Calu3 (cell line): Measurements from ENCODE around the gene KRT78. TPM values are rescaled to one million over a fixed set of nuclear protein-coding genes. Genes with fewer than 3 reads are reported as not detected.

ENCODE experiments used
- BruUV-seq: library from RNA; stranded (reverse); fragments of 400-500 nt; replicated peaks from 2 replicates; lab custom pipeline; 2021; lab: Mats Ljungman, UMichigan
- CTCF ChIA-PET: fragments of 300-600 bp; sonication (Branson Sonifier 250); formaldehyde crosslinking; loops from one replicate; lab custom pipeline; 2022; ENCODE audit warnings: antibody characterized with exemption; lab: Charles Lee
- DNase-seq: peaks from one replicate; pipeline ENCODE4 v3.0.0; 2022
- H3K27ac Mint-ChIP-seq: one replicate; pipeline ENCODE4 v1.8.0; 2022; ENCODE audit warnings: mixed read lengths; ENCODE audit not compliant: unreplicated experiment
- H3K27me3 Mint-ChIP-seq: one replicate; pipeline ENCODE4 v1.8.0; 2022; ENCODE audit warnings: mixed read lengths; ENCODE audit not compliant: unreplicated experiment
- H3K36me3 Mint-ChIP-seq: one replicate; pipeline ENCODE4 v1.8.0; 2022; ENCODE audit warnings: mild to moderate bottlenecking, moderate library complexity, mixed read lengths; ENCODE audit not compliant: insufficient read depth, unreplicated experiment
- H3K4me1 Mint-ChIP-seq: one replicate; pipeline ENCODE4 v1.8.0; 2022; ENCODE audit warnings: mild to moderate bottlenecking, low read depth, mixed read lengths; ENCODE audit not compliant: unreplicated experiment
- H3K4me3 Mint-ChIP-seq: one replicate; pipeline ENCODE4 v1.8.0; 2022; ENCODE audit warnings: mild to moderate bottlenecking, low read depth, moderate library complexity, mixed read lengths; ENCODE audit not compliant: unreplicated experiment
- H3K9me3 Mint-ChIP-seq: one replicate; pipeline ENCODE4 v1.8.0; 2022; ENCODE audit warnings: low read depth, mixed read lengths; ENCODE audit not compliant: unreplicated experiment
- CTCF ChIP-seq: fragments of 200-600 bp; IDR thresholded peaks from one replicate; pipeline ENCODE4 v1.8.0; 2022; ENCODE audit warnings: antibody characterized with exemption; ENCODE audit not compliant: unreplicated experiment
- intact Hi-C: fragments of 100-400 bp; cut with micrococcal nuclease; formaldehyde crosslinking; loops from one replicate; pipeline ENCODE4 v1.10.0; 2022; ENCODE audit not compliant: unreplicated experiment
- total RNA-seq: library from RNA; stranded (reverse); gene quantifications from 2 replicates; pipeline ENCODE4 v1.2.3, GENCODE V29; 2022

Gene KRT78
- total RNA-seq, 1 experiment from 2014 or later, result 0.59 TPM

GRCh38 chr12:52877242-52877641 lies 28.4 kb upstream of the KRT78 start:
- no peaks in the 10 kb centered on the region for H3K27me3 Mint-ChIP-seq
- BruUV-seq, result no TSS peak

GRCh38 chr12:52876372-52876771 lies 27.6 kb upstream of the KRT78 start:
- no peak for DNase-seq
- CTCF ChIA-PET, result no interaction called here
- intact Hi-C loops, result no loop called here
- TF ChIP-seq CTCF, result no peak
- Mint-ChIP-seq H3K27me3 (no peaks in the 10 kb centered on the region), H3K4me3 (no peak overlapping the region), H3K36me3 (peaks cover 17% of the 10 kb centered on the region), H3K4me1 (peaks cover 68% of the 10 kb centered on the region), H3K27ac (no peak overlapping the region), H3K9me3 (no peaks in the 10 kb centered on the region)
- no TSS peak for BruUV-seq

More at GRCh38 chr12:52877242-52877641, 28.4 kb upstream of the KRT78 start:
- intact Hi-C loops, result no loop called here
- Mint-ChIP-seq H3K9me3 (no peaks in the 10 kb centered on the region), H3K27ac (no peak overlapping the region), H3K4me1 (peaks cover 59% of the 10 kb centered on the region), H3K4me3 (no peak overlapping the region), H3K36me3 (peaks cover 17% of the 10 kb centered on the region)
- CTCF ChIA-PET, result no interaction called here
- no peak for TF ChIP-seq CTCF
- no peak for DNase-seq

- H3K27ac Mint-ChIP-seq, result peak overlapping the region; percentile 99
- H3K4me3 Mint-ChIP-seq, result peak overlapping the region; percentile 64
- CTCF ChIA-PET, result interaction anchor here (0.7 to 2.2 kb wide), 5 partner anchors 9 to 728 kb away, joined by 3 to 6 read pairs (median 3); no protein-coding TSS in a partner anchor
- intact Hi-C loops, result loop anchor here (5.0 kb wide), 1 partner anchor 208 kb away; no protein-coding TSS in a partner anchor
- peaks cover 17% of the 10 kb centered on the region for H3K36me3 Mint-ChIP-seq
- TF ChIP-seq CTCF, result no peak
- no peak for DNase-seq
- TSS peak; percentile 89 for BruUV-seq
- peaks cover 83% of the 10 kb centered on the region for H3K4me1 Mint-ChIP-seq
- H3K9me3 Mint-ChIP-seq, result no peaks in the 10 kb centered on the region
- H3K27me3 Mint-ChIP-seq, result no peaks in the 10 kb centered on the region
Observed at GRCh38 chr12:52874573-52875435, 26.0 kb upstream of the KRT78 start.

GRCh38 chr12:52873832-52874572 lies 25.2 kb upstream of the KRT78 start:
- Mint-ChIP-seq H3K27me3 (no peaks in the 10 kb centered on the region), H3K27ac (peak overlapping the region; percentile 99), H3K4me1 (peaks cover 82% of the 10 kb centered on the region), H3K36me3 (peaks cover 17% of the 10 kb centered on the region), H3K9me3 (no peaks in the 10 kb centered on the region), H3K4me3 (peak overlapping the region; percentile 64)
- peak; percentile 84 for DNase-seq
- no peak for TF ChIP-seq CTCF
- TSS peak; percentile 97 for BruUV-seq
- CTCF ChIA-PET, result interaction anchor here (0.5 to 2.2 kb wide), 6 partner anchors 8 to 494 kb away, joined by 3 to 6 read pairs (median 3); no protein-coding TSS in a partner anchor
- intact Hi-C loops, result loop anchor here (5.0 kb wide), 1 partner anchor 207 kb away; no protein-coding TSS in a partner anchor
